ENCODE data around the gene DUSP2.
A peak's percentile ranks its signal among the peaks of the same experiment; 100 is the strongest.

Gene DUSP2

GRCh38 chr2:96151595-96152303 lies 6.5 kb upstream of the DUSP2 start:
- Histone ChIP-seq H3K27ac (ENCODE audit: low read depth, low read length) (no peak overlapping the region), H3K79me2 (ENCODE audit: control insufficient read depth, insufficient read depth, low read length, poor library complexity) (peaks cover 2% of the 10 kb centered on the region), H4K8ac (ENCODE audit: low read depth, low read length) (no peak overlapping the region), H3K9me3 (ENCODE audit: insufficient read depth, low read depth, low read length) (peaks cover 2% of the 10 kb centered on the region), H3K4me1 (ENCODE audit: control insufficient read depth in 1 of 2, insufficient read depth in 2 of 2, low read length in 2 of 2) (peaks cover 19 to 21% of the 10 kb centered on the region in 2 experiments), H3K18ac (ENCODE audit: low read length) (no peak overlapping the region), H3K36me3 (ENCODE audit: control insufficient read depth in 1 of 2, insufficient read depth in 2 of 2, low read length in 2 of 2) (no peaks in the 10 kb centered on the region), H4K12ac (ENCODE audit: low read depth, low read length) (no peak overlapping the region), H3K23ac (ENCODE audit: low read length) (no peak overlapping the region), H2BK5ac (ENCODE audit: low read depth, low read length, poor library complexity) (no peak overlapping the region), H3K4me2 (ENCODE audit: low read length) (no peak overlapping the region), H2BK12ac (ENCODE audit: low read length) (no peak overlapping the region), H2AK5ac (ENCODE audit: low read length) (no peak overlapping the region), H2AFZ (ENCODE audit: insufficient read depth, low read length, poor library complexity) (no peak overlapping the region), H3K4me3 (ENCODE audit: low read depth, low read length) (no peak overlapping the region), H4K91ac (ENCODE audit: low read depth, low read length) (no peak overlapping the region), H2BK120ac (ENCODE audit: insufficient read depth, low read length, poor library complexity) (no peak overlapping the region), H3K27me3 (ENCODE audit: insufficient read depth, low read length) (no peaks in the 10 kb centered on the region), H3K79me1 (ENCODE audit: low read length) (peaks cover 11% of the 10 kb centered on the region), H3K4ac (ENCODE audit: low read depth, low read length) (no peak overlapping the region), H3K14ac (ENCODE audit: low read length) (no peak overlapping the region), H3K9ac (ENCODE audit: low read length) (no peak overlapping the region)
- no CpG with 5 or more reads among the region's 9 CpGs for WGBS (ENCODE audit: extremely low coverage, insufficient coverage, insufficient read length)
- DNase-seq, result no peak

- Histone ChIP-seq H3K18ac (ENCODE audit: low read length) (no peak overlapping the region), H2BK120ac (ENCODE audit: insufficient read depth, low read length, poor library complexity) (no peak overlapping the region), H3K4me1 (ENCODE audit: control insufficient read depth in 1 of 2, insufficient read depth in 2 of 2, low read length in 2 of 2) (peaks cover 26 to 29% of the 10 kb centered on the region in 2 experiments), H2AFZ (ENCODE audit: insufficient read depth, low read length, poor library complexity) (no peak overlapping the region), H4K12ac (ENCODE audit: low read depth, low read length) (no peak overlapping the region), H3K79me1 (ENCODE audit: low read length) (peaks cover 17% of the 10 kb centered on the region), H2BK5ac (ENCODE audit: low read depth, low read length, poor library complexity) (no peak overlapping the region), H3K79me2 (ENCODE audit: control insufficient read depth, insufficient read depth, low read length, poor library complexity) (peaks cover 4% of the 10 kb centered on the region), H4K8ac (ENCODE audit: low read depth, low read length) (no peak overlapping the region), H4K91ac (ENCODE audit: low read depth, low read length) (peak overlapping the region; percentile 8), H2AK5ac (ENCODE audit: low read length) (no peak overlapping the region), H3K9me3 (ENCODE audit: insufficient read depth, low read depth, low read length) (peaks cover 2% of the 10 kb centered on the region), H3K27me3 (ENCODE audit: insufficient read depth, low read length) (no peaks in the 10 kb centered on the region), H3K4ac (ENCODE audit: low read depth, low read length) (no peak overlapping the region), H3K23ac (ENCODE audit: low read length) (no peak overlapping the region), H3K36me3 (ENCODE audit: control insufficient read depth in 1 of 2, insufficient read depth in 2 of 2, low read length in 2 of 2) (no peaks in the 10 kb centered on the region), H3K4me3 (ENCODE audit: low read depth, low read length) (no peak overlapping the region), H3K9ac (ENCODE audit: low read length) (no peak overlapping the region), H3K4me2 (ENCODE audit: low read length) (no peak overlapping the region), H3K27ac (ENCODE audit: low read depth, low read length) (no peak overlapping the region), H2BK12ac (ENCODE audit: low read length) (no peak overlapping the region), H3K14ac (ENCODE audit: low read length) (no peak overlapping the region)
- DNase-seq, result no peak
- WGBS (ENCODE audit: extremely low coverage, insufficient coverage, insufficient read length), result no CpG with 5 or more reads among the region's 14 CpGs
Observed at GRCh38 chr2:96150791-96151594, 5.8 kb upstream of the DUSP2 start.

DNA sequence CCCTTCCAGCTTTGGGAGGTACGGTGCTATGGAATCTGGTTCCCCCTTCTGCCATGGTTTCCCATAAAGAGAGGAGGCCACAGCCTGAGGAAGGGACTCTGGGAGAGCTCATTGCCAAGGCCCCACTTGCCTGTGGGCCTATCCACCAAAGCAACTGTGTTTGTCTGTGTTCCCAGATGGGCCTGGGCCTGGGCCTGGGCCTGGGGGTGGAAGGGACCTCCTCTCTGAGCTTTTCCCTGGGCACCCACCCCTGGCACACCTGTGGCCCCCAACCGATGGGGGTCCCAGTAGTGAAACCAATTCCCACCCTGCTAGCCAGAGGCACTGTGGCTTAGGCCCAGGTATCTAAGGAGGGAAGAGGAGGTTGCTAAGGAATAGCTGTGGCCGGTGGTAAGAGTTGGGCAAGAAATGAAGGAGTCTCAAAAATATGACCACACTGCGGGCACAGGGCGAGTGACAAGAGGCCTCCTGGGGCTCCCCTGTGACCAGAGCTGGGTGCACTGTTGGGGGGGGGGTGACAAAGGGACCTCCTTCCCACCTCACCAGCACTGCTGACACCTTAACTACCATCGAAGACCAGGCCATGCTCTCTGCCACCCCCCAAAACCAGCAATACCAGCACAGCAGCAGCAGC lies 4.9 kb upstream of the DUSP2 start:
- Histone ChIP-seq H4K12ac (ENCODE audit: low read depth, low read length) (no peak overlapping the region), H3K23ac (ENCODE audit: low read length) (no peak overlapping the region), H3K79me1 (ENCODE audit: low read length) (peaks cover 20% of the 10 kb centered on the region), H3K4ac (ENCODE audit: low read depth, low read length) (no peak overlapping the region), H3K79me2 (ENCODE audit: control insufficient read depth, insufficient read depth, low read length, poor library complexity) (peaks cover 5% of the 10 kb centered on the region), H3K9ac (ENCODE audit: low read length) (no peak overlapping the region), H3K4me1 (ENCODE audit: control insufficient read depth in 1 of 2, insufficient read depth in 2 of 2, low read length in 2 of 2) (peaks cover 35 to 38% of the 10 kb centered on the region in 2 experiments), H2BK120ac (ENCODE audit: insufficient read depth, low read length, poor library complexity) (peak overlapping the region; percentile 28), H2BK12ac (ENCODE audit: low read length) (peak overlapping the region; percentile 29), H3K9me3 (ENCODE audit: insufficient read depth, low read depth, low read length) (peaks cover 2% of the 10 kb centered on the region), H4K91ac (ENCODE audit: low read depth, low read length) (peak overlapping the region; percentile 26), H2BK5ac (ENCODE audit: low read depth, low read length, poor library complexity) (no peak overlapping the region), H2AFZ (ENCODE audit: insufficient read depth, low read length, poor library complexity) (no peak overlapping the region), H3K4me3 (ENCODE audit: low read depth, low read length) (no peak overlapping the region), H3K18ac (ENCODE audit: low read length) (no peak overlapping the region), H3K27ac (ENCODE audit: low read depth, low read length) (no peak overlapping the region), H2AK5ac (ENCODE audit: low read length) (no peak overlapping the region), H3K36me3 (ENCODE audit: control insufficient read depth in 1 of 2, insufficient read depth in 2 of 2, low read length in 2 of 2) (no peaks in the 10 kb centered on the region), H3K4me2 (ENCODE audit: low read length) (no peak overlapping the region), H4K8ac (ENCODE audit: low read depth, low read length) (no peak overlapping the region), H3K27me3 (ENCODE audit: insufficient read depth, low read length) (no peaks in the 10 kb centered on the region), H3K14ac (ENCODE audit: low read length) (no peak overlapping the region)
- DNase-seq, result no peak
- WGBS (ENCODE audit: extremely low coverage, insufficient coverage, insufficient read length), result no CpG with 5 or more reads among the region's 6 CpGs

DNA sequence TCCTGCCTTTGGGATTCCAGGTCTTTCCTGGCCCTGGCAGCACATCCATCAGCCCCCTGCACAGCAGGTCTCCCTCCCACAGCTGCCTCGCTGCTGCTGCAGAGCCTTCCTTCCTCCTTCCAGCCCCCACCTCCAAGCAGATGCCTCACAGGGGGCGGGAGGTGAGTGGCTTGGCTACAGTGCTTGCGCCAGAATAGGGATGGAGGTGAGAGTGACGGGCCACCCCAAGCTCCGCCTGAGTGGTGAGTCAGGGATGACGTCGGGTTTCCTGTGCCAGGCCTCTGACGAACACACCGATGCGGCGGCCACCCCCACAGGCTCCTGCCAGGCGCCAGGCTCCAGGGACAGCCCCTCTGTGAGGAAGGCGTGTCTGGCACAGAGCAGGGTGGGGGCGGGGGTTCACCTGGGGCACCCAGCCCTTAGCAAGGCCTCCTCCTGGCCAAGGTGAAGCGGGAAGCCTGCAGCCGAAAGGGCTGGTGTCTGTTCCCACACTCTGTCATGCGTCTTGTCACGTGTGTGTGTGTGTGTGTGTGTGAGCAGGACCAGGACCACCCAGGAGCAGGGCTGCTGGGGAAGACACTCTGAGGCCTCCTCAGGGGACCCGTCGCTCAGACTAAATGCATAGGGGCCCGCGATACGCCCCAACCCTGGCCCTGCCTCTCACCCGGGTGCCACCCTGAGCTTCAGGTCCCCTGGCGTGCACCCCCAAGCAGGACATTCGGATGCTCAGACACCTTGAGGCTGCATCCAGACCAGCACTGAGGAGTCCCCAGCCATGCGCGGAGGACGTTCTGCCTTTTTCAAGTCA lies 3.4 kb upstream of the DUSP2 start:
- H4K12ac ChIP-seq (ENCODE audit: low read depth, low read length), result no peak overlapping the region
- H3K9me3 ChIP-seq (ENCODE audit: insufficient read depth, low read depth, low read length), result peaks cover 2% of the 10 kb centered on the region
- no peak overlapping the region for H4K8ac ChIP-seq (ENCODE audit: low read depth, low read length)
- no peak overlapping the region for H3K4me3 ChIP-seq (ENCODE audit: low read depth, low read length)
- no peaks in the 10 kb centered on the region for H3K36me3 ChIP-seq (ENCODE audit: control insufficient read depth in 1 of 2, insufficient read depth in 2 of 2, low read length in 2 of 2)
- DNase-seq, result peak; percentile 37 to 55
- H2BK12ac ChIP-seq (ENCODE audit: low read length), result no peak overlapping the region
- H3K18ac ChIP-seq (ENCODE audit: low read length), result no peak overlapping the region
- H3K23ac ChIP-seq (ENCODE audit: low read length), result no peak overlapping the region
- peak overlapping the region; percentile 17 for H4K91ac ChIP-seq (ENCODE audit: low read depth, low read length)
- peak overlapping the region; percentile 4 for H3K4me2 ChIP-seq (ENCODE audit: low read length)
- no peak overlapping the region for H3K4ac ChIP-seq (ENCODE audit: low read depth, low read length)
- peaks cover 10% of the 10 kb centered on the region for H3K79me2 ChIP-seq (ENCODE audit: control insufficient read depth, insufficient read depth, low read length, poor library complexity)
- no CpG with 5 or more reads among the region's 29 CpGs for WGBS (ENCODE audit: extremely low coverage, insufficient coverage, insufficient read length)
- H3K9ac ChIP-seq (ENCODE audit: low read length), result no peak overlapping the region
- H2AK5ac ChIP-seq (ENCODE audit: low read length), result no peak overlapping the region
- peaks cover 49 to 52% of the 10 kb centered on the region in 2 experiments for H3K4me1 ChIP-seq (ENCODE audit: control insufficient read depth in 1 of 2, insufficient read depth in 2 of 2, low read length in 2 of 2)
- H2BK5ac ChIP-seq (ENCODE audit: low read depth, low read length, poor library complexity), result no peak overlapping the region
- peak overlapping the region; percentile 20 for H2BK120ac ChIP-seq (ENCODE audit: insufficient read depth, low read length, poor library complexity)
- no peaks in the 10 kb centered on the region for H3K27me3 ChIP-seq (ENCODE audit: insufficient read depth, low read length)
- H2AFZ ChIP-seq (ENCODE audit: insufficient read depth, low read length, poor library complexity), result no peak overlapping the region
- peaks cover 24% of the 10 kb centered on the region for H3K79me1 ChIP-seq (ENCODE audit: low read length)
- no peak overlapping the region for H3K14ac ChIP-seq (ENCODE audit: low read length)
- no peak overlapping the region for H3K27ac ChIP-seq (ENCODE audit: low read depth, low read length)
